Measurements from ENCODE around the gene APOBEC3F.
"Not testable (repeated sequence)": the region's sequence is repeated elsewhere in the genome, so short reads cannot be mapped to it uniquely, and the experiment has no call there.

Gene APOBEC3F

DNA sequence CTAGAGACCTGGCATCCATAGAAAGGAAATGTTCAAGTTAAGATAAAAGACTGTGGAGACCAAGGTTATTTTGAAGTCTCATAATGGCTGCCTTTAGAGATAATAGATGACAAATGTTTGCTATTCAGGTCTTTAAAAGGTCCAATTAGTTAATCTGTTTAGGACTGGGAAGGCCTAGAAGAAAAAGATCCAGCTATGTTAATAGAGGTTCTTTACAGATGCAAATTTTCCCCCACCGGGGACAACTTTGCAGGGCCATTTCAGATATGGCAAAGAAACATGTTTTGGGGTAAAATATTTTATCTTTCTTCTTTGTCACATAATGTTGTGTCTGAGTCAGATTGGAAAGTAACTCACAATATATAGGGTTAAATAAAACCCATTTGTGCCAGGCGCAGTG, 33.3 kb downstream of the APOBEC3F start:
- no peak for DNase-seq (ENCODE audit: low spot score)

DNA sequence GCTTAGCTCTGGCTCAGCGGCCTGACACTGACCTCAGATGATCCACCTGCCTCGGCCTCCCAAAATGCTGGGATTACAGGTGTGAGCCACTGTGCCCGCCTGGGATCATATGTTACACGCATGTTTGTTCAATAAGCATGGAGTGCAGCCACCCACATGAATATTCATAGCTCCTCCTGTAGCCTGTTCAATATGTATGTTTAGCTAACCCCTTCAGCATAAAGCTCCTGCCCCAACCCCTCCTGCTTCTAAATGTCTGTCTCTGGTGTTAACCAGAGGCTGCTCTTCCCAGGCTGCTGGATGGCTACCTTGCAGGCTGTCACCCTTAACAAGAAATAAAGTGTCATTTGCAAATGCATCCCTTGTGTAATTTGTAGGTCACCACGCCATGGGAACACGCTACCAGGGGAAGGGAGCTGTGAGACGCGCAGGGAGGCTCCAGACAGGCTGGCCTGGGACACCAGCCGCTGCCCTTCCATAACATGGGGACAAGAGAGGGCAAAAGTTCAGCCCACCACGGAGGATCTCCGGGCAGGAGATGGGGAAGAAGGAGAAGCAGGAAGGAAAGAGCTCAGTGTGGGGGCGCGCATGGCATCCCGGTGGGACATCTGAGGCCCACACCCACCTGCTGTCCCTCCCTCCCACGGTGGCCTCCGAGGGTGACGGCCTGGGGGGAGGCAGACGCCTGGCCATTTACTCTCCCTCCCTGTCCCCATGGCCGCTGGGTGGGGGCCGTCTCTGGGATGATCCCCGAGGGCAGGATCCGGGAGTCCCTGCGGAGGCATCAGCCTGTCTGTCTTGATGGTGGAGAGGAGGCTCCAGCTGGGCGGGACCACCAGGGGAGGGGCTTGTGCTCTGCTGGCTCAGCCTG, 35.7 kb downstream of the APOBEC3F start:
- not testable (repeated sequence) for DNase-seq (ENCODE audit: low spot score)

DNA sequence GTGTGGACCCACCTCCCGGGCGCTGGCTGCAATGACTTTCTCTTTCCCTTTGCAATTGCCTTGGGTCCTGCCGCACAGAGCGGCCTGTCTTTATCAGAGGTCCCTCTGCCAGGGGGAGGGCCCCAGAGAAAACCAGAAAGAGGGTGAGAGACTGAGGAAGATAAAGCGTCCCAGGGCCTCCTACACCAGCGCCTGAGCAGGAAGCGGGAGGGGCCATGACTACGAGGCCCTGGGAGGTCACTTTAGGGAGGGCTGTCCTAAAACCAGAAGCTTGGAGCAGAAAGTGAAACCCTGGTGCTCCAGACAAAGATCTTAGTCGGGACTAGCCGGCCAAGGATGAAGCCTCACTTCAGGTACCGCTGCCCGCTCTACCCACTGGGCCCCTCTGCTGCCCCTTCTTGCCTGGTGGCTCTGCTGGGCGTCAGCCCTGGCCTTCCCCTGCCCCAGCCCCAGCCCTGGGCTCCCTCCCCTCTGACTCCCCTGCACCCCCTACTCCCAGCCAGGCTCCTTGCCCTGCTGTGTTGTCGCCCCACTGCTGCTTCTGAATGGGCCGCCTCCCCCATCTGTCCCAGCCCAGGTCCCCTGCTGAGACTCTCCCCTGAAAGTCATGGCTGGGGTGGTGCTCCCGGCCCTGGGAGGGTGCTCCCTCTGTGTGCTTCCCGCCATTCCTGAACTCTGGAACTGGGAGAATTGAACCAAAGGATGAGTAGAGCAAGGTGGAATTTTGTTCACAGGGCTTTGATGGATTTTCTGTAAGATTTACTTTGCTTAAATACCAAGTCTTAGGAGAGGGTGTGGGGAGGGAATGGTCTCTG, 36.6 kb downstream of the APOBEC3F start, which contains the start of gene APOBEC3G:
TSS of gene APOBEC3G (plus strand) at position 250 of the 815 bp plus-strand sequence. CDS start at position 337, 87 bp downstream.
- peak; percentile 64 for DNase-seq (ENCODE audit: low spot score)

DNA sequence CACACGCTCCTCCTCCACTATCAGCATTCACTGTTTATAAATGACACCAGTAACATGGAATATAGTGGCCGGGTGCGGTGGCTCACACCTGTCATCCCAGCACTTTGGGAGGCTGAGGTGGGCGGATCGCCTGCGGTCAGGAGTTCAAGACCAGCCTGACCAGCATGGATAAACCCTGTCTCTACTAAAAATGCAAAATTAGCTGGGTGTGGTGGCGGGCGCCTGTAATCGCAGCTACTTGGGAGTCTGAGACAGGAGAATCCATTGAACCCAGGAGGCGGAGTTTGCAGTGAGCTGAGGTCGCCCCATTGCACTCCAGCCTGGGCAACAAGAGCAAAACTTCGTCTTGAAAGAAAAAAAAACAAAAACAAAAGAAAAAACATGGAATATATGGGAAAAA, 37.2 kb downstream of the APOBEC3F start:
- DNase-seq (ENCODE audit: low spot score) = not testable (repeated sequence)

DNA sequence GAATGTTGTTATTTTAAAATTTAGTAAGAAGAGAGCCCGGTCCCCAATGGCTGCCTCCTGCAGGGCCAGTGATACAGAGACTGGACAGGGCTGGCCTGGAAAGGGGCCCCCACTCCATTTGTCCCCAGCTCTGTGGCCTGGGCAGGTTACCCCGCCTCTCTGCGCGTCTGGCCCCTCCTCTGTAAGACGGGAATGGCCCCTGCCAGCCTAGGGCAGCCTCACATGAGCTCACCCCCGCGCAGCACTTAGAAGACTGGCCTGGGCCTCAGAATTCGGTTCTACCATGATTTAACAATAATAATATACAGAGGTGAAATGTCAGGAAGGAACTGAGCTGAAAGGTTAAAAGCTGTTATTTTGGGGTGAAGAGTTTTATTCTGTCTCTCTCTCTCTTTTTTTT, 37.7 kb downstream of the APOBEC3F start:
- DNase-seq (ENCODE audit: low spot score) = no peak

DNA sequence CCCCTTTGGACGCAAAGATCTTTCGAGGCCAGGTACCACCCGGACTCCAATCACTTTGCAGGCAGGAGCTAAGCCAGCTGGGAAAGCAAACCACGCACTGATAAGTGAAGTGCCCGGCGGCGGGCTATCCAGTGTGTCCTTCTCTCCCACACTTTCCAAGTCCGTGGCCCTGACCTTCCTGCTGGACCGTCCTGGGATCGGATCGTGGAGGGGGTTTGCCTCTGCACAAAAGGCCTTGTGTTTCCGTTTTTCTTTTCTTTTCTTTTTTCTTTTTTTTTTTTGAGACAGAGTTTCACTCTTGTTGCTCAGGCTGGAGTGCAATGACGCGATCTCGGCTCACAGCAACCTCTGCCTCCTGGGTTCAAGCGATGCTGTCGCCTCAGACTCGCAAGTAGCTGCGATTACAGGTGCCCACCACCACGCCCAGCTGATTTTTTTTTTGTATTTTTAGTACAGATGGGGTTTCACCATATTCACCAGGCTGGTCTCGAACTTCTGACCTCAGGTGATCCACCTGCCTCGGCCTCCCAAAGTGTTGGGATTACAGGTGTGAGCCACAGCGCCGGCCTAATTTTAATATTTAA, 38.5 kb downstream of the APOBEC3F start:
- DNase-seq (ENCODE audit: low spot score) = not testable (repeated sequence)

DNA sequence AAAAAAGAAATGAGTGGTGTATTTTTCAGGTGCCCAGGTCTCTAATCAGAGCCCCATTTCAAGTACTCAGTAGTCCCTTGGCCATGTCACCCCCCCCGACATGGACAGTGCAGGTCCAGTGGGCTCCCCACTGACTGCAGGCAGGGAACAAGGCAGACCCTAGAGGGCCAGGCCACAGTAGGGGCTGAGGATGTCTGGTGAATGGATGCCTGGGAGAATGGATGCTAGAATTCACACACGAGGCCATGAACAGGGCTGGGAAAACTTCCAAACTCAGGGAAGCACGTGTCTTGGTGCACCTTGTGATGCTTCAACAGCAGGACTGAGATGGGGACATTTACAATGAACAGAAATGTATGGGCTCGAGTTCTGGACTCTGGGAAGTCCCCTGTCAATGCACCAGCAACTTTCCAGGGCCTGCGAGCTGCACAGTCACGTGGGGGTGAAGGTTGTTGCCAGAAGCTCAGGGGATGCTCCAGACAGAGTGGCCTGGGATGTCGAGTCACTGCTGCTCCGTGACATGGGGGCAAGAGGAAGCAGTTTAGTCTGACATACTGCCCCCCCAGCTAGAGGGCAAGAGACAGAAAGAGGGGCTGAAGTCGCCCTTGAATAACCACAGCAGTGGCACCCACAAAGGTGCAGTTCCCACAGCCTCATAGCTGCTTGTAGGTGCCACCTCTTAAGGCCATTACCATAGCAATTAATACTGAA, 39.5 kb downstream of the APOBEC3F start:
- DNase-seq (ENCODE audit: low spot score) = no peak

DNA sequence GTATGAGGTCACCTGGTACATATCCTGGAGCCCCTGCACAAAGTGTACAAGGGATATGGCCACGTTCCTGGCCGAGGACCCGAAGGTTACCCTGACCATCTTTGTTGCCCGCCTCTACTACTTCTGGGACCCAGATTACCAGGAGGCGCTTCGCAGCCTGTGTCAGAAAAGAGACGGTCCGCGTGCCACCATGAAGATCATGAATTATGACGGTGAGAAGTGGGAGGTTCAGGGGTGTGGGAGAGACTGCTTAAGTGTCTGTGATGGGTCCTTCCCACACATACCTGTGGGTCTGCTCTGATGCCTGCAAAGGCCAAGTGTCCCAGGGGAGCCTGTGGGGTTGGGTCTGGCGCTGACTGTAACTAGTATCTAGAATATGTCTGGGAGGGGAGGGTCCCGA, 40.4 kb downstream of the APOBEC3F start:
- DNase-seq (ENCODE audit: low spot score) = no peak

DNA sequence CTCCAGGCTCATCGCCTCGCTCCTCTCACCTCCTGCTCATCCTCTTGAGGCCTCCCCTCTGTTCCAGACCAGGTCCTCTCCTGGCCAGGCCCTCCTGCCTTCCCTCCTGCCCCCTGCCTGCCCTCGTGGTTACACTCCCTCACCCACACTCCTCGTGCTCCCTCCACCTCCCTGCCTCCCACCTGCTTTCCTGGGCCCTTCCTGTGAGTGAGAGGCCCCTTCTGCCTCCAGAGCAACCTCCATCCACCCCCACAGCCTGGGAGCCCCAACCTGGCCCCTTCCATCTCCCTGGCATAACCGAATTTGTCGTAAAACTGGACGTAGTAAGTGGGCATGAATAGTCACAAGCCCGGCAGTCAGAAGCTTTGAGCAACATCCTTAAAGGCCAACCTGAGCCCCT, 40.9 kb downstream of the APOBEC3F start:
- DNase-seq (ENCODE audit: low spot score) = no peak

DNA sequence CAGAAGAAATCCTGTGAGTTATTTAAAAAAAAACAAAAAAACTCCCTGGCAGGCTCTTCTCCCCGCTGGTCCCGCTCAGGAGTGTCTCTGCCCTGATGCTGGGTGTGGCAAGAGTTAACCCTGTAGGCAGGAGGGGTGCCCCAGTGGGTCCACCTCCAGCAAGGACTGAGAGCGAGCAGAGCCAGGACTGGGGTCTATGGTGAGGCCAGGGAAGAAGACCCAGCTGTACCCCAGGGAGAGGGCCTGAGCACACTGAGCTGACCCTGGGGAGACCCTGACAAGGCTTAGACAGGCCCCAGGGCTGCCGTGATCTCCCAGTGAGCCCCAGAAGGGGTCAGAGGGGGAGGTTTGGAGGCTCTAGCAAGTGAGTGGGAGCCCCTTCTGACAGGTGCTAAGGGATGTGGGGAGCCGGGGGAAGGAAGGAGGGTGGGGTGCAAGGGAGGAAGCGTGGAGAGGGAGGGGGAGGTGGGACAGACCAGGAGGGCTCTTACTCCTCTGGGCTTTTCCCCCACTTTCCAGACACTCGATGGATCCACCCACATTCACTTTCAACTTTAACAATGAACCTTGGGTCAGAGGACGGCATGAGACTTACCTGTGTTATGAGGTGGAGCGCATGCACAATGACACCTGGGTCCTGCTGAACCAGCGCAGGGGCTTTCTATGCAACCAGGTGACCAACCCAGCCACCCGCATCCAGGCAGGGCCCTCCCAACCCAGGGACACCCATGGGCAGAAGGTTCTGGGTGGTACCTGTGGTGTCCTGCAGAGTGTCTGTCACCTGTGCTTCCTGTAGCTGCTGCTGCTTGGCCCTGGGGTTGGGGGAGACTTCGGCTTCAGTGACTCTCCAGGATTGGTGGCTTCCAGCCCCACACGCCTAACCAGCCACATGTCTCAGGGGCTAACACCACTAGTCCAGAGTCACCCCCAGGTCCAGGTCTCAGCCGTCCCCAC, 42.8 kb downstream of the APOBEC3F start:
- DNase-seq (ENCODE audit: low spot score) = no peak

DNA sequence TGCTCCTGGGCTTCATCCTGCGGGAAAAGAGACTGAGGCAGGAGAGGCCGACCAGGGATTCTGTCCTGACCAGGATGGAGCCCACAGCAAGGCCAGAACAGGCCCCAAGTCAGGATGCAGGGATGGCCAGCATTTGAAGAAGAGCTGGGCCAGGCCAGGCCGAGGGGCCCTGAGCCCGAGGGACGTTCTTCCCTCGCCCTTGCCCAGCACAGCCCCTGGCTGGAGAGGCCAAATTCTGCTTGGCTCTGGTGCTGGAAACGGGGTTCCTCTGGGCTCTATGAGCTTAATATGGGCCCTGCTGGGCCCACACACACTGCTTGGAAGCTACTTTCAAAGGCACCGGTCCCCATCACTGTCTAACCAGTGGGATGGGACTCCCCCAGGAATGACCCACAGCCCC, 44.0 kb downstream of the APOBEC3F start:
- DNase-seq (ENCODE audit: low spot score) = no peak

DNA sequence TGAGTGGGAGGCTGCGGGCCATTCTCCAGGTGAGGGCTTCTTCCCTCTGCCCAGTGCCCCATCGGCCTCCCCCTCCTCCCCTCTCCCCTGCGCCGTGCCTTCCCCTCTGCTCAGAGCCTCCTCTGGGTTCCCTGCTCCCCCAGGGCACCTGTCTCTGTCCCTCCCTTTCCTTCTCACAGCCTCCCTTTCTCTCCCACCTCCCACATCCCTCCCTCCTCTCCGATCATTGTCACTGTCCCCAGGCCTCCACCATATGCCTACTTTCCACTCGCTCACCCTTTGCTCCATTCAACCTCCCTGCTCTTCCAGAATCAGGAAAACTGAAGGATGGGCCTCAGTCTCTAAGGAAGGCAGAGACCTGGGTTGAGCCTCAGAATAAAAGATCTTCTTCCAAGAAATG, 46.4 kb downstream of the APOBEC3F start:
- no peak for DNase-seq (ENCODE audit: low spot score)

DNA sequence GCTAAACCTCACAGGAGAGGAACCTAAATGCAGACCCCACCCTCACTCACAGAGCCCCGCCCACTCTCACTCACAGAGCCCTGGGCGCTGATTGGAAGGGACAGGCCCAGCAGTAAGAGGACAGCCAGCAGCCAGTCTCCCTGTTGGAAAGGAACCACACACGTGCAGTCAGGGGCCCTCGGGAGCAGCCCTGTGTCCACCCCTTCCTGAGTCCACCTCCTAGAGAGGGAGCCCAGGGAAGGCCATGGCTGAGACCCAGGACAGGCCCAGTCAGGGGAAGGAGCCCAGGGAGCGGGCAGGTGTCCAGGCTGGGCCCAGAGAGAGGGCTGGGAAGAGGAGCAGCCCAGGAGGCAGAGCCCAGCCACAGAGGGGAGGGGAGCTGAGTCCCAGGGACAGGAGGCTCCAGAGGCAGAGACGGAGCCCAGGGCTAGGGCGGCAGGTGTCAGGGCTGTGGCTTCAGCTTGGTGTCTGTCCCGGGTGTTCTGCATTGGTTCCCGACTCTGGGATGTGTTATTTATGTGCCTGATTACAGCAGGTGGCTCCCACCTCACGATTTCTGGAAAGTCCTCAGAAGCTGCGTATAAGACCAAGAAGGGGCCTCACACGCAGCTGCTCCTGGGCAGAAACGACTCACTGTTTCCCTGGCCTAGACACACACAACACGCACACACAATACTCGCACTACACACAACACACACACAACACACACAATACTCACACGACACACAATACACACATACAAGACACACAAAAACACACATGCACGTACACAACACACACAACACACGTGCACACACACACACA, 47.4 kb downstream of the APOBEC3F start:
- DNase-seq (ENCODE audit: low spot score) = no peak

DNA sequence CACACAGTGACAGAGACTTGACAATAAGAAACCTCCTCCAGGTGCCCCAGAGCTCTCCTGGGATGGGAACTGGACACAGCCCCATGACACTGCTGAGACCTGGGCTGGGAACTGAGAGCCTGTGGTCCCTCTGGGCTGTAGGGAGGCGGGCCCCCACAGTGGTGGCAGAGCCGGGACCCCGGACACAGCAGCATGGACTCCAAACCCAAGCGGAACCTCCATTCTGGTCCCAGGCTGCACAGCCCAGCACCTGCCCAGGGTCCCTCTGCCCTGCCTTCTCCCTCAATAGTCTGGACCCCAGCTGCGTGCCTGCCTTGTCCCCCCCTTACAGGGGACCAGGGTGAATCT, 48.0 kb downstream of the APOBEC3F start:
- no peak for DNase-seq (ENCODE audit: low spot score)

DNA sequence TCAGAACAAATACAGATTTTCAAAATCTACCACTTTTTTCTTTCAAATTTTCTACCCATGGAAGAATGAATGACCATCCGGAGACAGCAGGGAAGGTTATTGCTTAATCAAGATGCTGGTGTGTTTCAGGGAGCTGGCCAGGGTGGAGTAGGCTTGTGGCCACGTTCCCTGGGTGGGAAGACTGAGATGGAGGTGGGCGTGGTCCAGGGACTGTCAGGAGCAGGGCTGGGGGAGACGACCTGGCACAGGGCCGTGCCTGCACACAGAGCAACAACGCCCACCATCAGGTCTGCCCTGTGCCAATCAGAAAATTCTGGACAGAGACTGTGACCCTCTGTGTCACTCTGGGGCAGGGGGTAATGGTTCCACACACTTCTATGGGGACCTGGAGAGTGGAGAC, 49.3 kb downstream of the APOBEC3F start:
- no peak for DNase-seq (ENCODE audit: low spot score)

DNA sequence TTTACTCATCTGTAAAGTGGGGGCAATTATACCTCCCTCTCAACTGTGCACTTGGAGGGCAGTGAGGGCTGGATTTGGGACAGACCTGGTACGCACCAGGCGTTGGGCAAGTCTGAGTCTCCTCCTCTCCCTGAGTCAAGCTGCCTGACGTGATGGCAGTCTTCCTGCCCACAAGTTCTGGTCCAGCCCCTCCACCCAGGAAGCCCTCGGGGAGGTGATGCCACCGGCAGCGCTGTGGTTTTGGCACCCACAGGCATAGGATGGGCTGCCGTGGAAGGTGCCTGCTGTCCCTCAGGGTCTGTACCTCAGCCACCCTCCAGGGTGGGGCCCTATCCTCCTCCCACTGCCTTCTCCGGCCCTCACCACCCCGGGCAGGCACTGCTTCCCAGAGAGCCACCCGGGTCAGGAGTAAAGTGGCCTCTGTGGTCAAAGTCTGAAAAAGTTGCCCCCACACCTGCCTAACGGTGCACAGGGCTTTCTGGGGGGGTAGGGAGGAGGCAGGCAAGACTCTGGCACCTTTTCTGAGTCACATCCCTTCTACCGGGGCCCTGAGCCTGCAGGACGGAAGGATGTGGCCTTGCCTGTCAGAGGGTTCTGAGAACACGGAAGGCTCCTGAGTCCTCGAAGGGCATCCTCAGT, 49.9 kb downstream of the APOBEC3F start:
- DNase-seq (ENCODE audit: low spot score) = peak; percentile 96

DNA sequence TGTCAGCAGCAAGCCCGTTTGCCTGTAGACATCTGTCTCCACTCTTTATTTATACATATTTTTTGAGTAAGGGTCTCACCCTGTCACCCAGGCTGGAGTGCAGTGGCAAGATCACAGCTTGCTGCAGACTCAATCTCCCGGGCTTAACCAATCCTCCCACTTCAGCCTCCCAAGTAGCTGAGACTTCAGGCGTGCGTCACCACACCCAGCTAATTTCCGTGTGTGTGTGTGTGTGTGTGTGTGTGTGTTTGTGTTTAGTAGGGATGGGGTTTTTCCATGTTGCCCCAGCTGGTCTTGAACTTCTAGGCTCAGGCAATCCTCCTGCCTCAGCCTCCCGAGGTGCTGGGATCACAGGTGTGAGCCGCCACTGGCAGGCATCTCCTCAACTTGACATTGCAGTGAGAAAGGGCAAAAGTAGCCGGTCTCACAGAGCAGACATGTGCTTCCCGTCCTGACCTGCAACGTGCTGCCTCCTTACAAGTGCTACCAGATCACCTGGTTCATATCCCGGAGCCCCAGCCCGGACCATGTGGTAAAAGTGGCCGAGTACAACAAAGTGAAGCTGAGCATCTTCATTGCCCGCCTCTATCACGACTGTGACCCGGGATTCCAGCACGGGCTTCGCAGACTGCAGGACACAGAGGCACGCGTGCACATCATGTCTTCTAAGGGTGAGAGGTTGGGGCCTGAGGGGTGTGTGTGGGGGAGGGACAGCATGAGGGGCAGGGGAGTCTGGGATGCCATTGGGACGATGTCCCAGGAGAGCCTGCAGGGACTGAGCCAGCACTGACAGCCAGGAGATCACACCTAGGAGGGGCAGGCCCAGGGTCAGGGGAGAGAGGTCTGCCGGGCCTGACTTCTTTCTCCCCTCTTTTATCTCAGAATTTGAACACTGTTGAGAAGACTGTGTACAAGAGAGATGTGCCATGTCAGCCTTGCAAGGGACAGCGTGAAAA, 50.7 kb downstream of the APOBEC3F start:
- no peak for DNase-seq (ENCODE audit: low spot score)

DNA sequence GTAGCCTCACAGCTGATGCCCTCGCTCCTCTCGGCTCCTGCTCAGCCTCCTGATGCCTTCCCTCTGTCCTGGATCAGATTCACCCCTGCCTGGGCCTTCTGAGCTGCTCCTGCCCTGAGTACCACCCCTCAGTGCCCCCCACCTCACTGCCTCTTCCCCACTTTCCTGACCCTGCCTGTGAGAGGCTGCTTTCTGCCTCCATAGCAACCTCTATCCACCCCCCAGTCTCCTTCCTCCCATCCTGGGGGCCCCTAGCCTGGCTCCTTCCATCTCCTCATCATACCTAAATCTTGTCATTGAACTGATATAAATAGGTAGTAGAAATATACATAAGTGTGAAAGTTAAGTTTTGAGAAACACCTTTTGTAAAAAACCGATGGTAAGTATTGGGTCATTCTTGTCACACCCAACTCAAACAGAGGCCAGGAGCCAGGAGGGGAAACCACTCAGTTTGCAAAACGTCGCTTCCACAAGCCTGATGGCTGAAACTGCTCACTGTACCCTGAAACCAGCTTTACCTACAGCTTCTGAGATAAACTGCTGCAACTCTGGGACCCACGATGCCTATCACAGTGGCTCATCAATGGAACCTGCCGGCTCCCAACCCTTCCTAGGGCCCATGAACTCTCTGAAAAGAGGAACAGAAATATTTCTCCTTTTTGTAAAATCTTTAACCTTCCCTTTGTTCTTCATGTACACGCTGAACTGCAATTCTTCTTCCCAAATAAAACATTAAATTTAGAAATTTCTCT, 51.6 kb downstream of the APOBEC3F start:
- DNase-seq (ENCODE audit: low spot score) = peak; percentile 79
